HG03045 (cell line): ENCODE measurements around the gene RAD18.
A peak's percentile ranks its signal among the peaks of the same experiment; 100 is the strongest.

Experiments used
- ATAC-seq: cut with Tn5 transposase; IDR thresholded peaks from one replicate; pipeline ENCODE4 v1.9.1; 2021; ENCODE audit warnings: mild to moderate bottlenecking, moderate library complexity; ENCODE audit not compliant: unreplicated experiment

The RAD18 gene

DNA sequence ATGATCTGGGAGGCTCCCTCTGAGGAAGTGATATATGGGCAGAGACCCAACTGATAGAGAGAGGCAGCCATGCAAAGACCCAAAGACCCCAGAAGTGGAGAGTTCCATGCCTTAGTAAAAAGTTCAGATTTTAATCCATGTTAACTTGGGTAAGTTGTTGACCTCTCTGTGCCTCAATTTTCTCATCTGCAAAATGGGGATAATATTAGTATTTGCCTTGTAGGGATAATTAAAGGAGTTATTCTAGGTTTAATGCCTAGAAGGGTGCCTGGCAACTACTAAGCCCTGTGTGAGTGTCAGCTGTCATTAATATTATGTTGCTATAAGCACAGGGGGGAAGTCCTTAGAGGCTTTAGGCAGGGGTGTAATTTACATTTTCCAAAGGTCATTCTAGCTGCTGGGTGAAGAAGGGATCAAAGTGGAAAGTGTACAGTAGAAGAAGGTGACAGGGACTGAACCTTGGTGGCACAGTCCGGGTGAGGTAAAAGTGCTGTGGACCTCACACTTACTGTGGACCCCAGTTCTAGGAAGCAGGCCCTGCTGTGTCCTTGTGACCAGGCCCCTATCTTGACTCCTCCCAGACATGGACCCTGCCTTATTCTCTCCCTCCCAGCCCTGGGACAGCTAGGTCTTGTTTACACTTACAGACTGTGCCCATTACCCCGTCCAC is 3.0 kb upstream of the RAD18 start:
- no peak for ATAC-seq

DNA sequence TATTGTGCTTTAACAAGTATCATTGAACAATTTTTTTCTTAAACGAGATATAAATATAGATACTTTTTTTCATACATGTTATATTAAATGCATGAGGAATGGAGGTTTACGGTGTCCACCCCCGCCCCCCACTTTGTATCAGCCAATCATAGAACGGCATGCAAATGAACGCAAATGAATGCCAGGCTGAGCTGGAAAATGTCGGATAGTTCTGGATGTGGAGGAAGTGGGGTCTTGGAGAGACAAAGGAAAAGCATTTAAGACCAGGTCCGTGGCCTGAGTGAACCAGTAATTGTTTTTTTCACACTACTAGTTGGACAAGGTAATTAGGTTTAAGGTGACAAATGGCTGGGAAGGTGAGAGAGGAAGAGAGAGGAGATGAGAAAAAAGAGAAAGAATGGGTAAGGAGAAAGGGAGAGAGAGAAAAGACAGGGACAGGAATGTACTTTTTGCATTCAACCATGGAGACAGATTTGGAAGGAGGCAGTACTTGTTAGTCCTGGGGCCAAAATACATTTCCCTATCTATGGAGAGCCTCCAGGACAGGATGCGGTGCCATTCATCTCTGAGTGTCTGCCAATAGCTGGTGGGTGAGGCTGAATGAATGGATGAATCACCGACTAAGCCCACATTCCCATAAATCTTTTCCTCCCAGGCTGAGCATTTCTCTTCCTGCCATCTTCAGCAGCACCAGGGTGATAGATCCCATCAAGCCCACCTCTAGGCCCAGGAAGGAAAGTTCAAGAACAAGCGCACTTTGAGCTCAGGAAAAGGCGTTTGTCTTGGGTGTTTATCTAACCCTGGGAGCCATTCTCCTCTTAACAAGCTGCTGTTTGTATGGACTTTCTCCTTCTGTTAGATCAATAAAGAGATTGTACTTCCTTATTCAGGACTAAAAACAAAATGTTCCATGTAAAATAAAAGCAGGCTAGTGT is 1.4 kb upstream of the RAD18 start:
- ATAC-seq: no peak

DNA sequence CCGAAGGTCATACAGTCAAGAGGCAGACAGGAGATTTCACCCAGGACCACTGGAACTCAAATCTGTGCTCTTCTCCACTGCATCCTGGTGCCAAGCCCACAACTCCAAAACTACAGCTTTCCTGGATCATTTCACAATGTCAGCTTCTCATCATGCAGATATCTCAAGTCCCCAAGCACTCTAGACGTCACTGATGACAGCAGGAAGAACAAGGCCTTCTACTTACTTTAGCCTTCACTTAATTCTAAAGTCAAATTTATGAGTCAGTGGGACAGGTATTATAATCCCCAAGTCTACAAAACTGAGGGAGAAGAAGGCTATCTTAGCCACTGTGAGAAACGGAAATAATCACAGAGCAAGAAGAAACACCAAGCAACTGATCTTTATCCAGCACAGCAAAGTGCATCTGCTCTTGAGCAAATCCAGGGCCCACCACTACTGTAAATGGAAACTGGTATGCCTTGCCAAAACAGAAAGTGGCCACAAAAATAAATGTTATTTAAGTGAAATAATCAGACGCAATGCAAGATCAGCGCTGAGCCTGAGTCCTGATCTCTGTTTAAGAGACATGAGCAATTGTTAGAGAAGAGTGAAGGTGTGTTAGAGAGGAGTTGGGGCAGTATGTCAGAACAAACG is 928 bp downstream of the RAD18 start:
- ATAC-seq: peak; percentile 2

DNA sequence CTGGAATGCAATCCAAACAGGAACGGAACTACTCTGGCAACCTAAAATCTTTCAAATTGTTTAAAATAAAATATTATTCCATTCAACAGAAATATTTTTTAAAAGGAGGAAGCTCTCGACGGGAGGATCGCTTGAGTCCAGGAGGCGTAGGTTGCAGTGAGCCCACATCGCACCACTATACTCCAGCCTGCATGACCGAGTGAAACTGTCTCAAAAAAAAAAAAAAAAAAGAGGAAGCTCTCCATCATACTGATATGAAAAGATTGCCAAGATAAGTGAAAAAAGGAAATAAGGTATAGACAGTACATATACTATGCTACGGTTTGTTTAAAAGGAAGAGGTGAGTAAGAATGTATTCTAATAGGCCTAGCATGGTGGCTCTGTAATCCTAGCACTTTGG is 3.6 kb downstream of the RAD18 start:
- no peak for ATAC-seq

DNA sequence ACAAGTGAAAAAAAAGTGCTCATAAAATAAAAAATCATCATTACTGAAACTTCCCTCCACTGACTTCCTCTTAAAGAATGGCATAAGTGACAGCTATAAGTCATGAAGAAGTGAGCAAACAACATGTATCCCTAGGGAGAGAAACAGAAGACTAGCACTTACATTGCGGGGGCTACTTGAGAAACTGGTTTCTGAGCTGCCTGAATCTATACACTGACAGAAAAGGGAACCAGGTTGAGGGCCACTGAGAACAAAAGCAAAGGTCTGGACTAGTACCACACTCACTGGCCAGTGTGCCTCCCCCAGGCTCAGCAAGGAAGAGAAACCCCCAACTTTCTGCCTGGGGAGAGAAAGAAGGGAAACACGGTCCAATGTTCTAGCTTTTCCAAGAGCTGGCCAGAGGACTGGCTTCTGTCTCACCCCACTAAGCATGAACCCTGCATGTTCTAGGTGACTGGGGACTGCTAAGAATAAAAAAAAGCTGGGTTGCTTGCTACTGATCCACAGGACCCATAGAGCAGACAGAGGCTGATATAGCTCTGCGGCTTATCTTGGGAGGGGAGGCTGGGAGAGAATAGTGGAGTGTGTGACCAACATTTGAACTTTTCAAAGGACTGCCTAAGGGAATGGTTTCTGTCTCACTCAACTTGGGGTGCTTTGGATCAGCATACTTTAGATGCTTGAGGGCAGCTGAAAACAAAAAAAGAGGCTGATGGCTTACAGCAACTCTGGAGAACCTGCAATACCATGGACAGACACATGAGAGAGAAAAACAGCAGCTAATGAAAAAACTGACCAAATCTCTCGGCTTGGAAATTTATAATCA is 8.1 kb downstream of the RAD18 start:
- ATAC-seq: peak; percentile 74

DNA sequence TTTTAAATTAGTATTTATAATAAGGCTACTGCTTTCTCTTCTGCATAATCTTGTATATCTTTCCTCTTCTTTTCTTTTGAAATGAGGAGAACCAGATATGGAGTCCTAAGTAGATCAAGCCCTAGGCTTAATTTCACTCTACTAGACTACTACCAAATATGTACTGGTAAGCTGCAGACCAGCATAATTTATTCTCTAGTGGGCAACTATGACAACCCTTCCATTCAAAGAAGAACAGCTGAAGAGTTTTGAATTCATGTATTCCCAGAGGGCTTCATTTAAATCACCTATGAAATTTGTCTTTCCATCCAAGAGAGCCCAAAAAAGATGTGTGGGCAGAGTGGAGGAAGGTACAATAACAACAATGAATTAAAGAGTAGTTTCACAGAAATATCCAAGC is 10.0 kb downstream of the RAD18 start:
- no peak for ATAC-seq

DNA sequence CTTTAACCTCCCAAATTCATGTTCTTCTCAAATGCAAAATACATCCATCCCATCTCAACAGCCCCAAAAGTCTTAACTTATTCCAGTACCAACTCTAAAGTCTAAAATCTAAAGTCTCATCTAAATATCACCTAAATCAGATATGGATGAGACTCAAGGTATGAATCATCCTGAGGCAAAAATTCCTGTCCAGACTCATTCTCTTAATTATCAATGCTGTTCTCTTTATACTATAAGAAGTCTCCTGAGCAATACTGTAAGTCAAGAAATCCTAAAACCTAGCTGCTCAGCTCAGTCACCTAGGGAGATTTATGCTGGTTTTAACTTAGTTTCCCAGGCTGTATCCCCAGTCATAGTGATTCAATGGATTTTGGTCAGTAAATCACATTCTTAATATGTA is 11.1 kb downstream of the RAD18 start:
- ATAC-seq: no peak

DNA sequence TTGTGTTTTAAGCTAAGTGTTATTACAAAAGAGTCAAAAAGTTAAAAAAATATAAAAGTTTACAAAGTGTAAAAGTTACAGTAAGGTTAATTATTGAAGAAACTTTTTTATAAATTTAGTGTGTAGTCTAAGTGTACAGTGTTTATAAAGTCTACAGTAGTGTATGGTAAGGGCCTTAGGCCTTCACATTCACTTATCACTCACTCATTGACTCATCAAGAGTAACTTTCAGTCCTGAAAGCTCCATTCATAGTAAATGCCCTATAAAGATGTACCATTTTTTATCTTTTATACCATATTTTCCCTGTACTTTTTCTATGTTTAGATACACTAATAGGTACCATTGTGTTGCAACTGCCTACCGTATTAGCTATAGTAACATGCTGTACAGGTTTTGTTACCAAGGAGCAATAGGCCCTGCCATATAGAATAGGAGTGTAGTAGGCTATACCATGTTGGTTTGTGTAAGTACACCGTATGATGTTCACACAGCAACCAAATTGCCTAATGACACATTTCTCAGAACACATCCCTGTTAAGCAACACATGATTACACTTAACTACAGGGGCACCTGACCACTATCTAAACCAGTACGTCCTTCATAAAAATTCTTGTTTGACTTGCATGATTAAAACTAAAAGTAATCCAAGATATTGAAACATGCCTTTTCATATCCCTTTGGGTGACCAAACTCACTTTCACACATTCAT is 17.2 kb downstream of the RAD18 start:
- ATAC-seq: no peak

DNA sequence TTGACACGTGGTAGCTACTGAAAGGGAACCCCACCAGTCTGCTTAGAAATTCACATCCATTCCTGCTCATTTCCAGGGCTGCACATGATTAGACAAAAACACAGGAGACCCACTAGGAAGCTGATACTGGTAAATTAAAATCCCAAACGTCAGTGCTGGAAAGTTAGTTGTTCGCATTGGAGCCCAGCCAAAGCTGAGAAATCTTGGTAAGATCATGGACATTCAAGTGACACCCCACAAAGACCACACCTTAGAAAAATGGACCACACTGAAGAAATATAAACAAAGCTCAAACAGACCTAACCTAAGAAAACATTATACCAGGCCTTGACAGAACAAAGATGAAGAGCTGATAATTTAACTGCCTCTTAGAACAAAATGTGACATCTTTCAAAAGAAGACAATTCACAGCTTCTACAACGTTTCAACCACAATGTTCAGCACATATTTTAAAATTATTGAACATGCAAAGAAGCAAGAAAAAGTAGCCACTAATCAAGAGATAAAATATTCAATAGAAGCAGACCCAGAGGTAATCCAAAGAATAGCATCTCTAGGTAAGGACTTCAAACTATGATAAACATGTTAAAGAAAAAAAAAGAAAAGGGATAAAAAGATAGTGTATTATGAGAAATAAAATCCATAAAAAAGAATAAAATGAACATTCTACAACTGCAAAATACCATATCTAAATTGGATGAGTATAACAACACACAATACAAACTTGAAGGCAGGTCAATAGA is 20.4 kb downstream of the RAD18 start:
- no peak for ATAC-seq

DNA sequence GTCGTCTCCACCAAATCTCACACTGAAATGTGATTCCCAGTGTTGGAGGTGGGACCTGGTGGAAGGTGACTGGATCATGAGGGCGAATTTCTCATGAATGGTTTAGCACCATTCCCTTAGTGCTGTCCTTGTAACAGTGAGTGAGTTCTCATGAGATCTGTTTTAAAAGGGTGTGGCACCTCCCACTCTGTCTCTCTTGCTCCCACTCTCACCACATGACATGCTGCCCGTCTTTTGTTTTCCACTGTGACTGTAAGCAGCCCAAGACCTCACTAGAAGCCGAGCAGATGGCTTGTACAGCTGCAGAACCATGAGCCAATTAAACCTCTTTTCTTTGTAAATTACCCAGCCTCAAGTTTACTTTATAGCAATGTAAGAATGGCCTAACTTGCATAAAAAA is 21.2 kb downstream of the RAD18 start:
- no peak for ATAC-seq

DNA sequence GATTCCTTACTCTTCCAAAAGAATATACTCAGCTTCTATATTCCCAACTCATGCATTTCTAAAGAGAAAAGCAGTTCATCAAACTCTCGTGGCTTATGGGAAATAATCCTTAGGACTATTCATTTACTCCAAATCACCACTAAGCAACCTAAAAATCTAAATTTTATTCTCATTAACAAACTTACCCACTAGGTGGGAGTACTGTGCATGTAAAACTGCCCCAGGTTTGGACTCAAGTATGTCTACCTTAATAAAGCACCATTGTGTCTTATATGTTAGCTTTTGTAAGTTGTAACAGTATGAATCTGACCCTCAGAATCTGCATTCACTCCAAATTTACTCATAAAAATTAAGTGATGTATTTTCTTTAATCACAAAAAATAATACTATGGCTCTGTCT is 25.3 kb downstream of the RAD18 start:
- ATAC-seq: no peak

DNA sequence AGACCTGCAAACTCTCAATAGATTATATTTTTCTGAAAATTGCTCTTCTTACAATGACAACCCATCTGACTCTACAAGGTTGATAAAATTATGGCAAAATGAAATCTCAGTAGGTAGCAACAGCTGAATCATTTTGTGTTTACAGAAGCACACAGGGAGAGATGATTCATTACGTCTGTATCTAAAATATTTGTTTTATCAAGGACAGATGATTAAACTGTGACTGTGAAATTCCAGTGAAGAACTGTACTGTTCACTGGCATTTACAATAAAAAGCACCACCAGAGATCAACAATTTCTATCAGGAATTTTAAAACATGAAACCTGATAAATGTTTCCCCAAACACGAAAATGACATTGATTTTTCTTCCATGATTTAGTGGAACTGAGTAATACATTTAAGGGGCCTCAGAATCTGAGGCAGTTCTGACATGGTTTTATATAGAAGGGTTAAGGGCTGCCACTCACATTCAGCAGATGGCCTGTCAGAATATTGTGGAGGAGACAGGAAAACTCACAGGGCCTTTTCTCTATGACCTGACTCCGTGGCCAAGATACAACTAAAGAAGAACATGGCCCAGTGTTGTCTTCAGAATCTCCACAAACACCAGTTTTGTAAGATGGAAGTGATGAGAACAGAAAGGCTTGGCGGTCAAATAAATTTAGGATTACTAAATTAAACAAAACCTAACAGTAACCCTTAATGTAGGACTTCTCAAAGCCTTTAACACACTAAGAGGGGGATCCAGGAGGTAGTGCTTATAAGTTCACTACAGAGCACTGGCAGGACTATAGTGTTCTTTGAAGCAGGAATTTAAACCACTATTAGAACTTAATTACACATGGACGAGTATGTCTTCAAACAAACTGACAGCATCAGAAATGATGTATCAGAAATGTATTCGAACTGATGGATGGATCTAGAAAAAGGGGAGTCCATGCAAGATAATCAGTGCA is 25.9 kb downstream of the RAD18 start:
- no peak for ATAC-seq

DNA sequence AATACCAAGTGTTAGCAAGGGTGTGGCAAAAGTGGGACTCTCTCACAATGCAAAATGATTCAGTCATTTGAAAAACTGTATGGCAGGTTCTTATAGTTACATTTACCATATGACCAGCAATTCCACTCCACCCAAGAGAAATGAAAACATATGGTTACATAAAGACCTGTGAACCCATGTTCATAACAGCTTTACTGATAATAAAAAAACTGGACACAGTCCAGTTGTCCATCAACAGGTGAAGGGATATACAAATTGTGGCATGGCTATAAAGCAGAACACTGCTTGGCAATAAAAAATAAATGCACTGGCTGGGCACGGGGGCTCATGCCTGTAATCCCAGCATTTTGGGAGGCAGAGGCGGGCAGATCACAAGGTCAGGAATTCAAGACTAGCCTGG is 30.8 kb downstream of the RAD18 start:
- no peak for ATAC-seq

DNA sequence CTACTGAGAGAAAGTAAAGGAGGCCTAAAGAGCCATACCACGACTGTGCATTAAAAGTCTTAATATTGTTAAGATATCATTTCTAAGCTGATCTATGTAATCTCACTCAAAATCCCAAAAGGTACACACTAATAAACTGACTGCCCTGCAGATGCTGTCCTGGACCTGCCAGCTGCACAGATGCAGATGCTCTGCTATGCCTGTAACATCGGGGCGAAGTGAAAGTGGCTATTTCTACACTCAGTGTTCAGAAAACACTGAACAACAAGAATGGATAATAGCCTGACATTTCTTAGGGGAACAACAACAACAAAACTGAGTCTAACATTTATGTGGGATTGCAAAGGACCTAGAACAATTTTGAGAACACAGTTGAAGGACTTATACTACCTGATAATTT is 31.9 kb downstream of the RAD18 start:
- no peak for ATAC-seq

DNA sequence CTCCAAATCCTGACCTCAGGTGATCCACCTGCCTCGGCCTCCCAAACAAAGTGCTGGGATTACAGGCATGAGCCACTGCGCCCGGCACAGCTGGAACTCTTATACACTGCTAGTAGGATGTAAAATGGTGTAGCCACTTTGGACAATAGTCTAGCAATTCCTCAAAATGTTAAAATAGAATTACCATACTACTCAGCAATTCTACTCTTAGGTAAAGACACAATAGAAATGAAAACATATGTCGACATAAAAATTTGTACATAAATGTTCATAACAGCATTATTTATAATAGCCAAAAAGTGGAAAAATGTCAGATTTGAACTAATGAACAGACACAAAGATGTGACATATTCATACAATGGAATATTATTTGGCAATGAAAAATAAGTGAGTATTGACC is 33.4 kb downstream of the RAD18 start:
- ATAC-seq: no peak

DNA sequence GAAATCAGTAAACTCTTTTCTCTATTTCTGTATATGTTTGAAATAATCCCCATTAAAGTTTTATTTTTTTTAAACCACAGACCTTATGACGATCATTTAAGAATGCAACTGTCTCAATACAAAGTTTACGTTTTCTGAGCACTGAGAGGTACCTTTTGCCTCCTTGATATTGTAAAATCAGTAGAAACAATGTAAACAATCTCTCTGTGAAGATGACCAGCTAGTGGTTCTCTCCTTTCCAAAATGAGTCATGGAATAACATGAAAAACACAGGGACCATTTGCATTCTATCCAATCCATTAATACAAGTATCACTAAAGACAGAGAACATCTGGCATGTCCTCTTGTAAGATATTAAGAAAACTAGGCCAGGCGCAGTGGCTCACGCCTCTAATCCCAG is 48.8 kb downstream of the RAD18 start:
- no peak for ATAC-seq

DNA sequence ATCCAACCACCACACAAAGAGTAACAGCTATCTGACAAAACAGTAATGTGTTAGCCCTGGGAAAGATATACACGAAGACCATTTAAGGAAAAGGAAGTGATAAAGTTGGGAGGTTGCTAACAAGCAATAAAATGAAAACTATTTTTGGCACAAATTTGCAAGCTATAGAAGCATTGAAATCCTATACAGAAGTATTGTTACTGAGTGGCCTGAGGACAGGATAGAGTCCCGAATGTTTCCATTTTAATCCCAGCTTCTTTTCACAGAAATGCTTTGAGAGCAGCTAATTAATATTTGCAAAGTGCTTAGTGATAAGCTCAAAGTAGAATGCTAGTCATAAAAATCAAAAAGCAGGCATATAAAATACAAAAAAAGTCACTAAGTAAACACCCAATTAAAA is 51.5 kb downstream of the RAD18 start:
- ATAC-seq: no peak

DNA sequence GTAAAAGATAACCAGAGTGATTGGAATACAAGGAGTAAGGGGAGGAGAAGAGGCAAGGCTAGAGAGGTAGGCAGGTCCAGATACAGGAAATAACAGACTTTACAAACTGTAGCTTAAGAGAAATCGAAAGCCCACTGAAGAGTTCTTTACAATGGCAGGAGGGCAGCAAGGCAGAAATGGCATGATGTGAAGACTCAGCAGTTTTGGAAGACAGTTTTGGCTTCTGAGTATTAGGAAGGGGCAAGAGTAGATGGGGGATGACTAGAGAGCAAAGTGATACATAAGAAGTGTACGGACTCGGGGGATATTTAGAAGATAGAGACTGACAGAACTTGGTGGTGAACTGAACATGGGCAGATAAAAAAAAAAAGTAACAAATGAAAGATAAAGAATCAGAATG is 54.1 kb downstream of the RAD18 start:
- no peak for ATAC-seq

DNA sequence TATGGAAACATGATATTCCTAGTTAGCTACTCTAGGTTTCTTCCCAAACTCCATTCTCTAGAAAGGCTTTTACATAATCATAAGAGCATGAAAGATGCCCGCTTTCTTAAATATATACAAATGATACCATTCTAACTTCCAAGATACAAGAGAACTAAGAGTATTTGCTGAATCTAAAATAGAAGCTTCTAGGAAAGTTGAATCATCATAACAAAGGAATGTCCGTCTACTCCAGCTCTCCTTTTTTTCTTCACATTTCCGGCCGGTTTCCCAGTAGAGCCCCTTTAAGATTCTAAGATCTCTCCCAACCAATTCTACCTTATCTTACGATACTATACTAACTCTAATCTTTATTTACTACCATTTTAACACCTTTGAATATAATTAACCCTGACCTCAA is 60.1 kb downstream of the RAD18 start:
- ATAC-seq: no peak
